Kidney glomerular epithelial cell (primary cell): ENCODE data around the gene MTG2.

Experiments
- DNase-seq: peaks from one replicate; lab custom pipeline; 2025; lab: John Stamatoyannopoulos, UW

Gene MTG2

DNA sequence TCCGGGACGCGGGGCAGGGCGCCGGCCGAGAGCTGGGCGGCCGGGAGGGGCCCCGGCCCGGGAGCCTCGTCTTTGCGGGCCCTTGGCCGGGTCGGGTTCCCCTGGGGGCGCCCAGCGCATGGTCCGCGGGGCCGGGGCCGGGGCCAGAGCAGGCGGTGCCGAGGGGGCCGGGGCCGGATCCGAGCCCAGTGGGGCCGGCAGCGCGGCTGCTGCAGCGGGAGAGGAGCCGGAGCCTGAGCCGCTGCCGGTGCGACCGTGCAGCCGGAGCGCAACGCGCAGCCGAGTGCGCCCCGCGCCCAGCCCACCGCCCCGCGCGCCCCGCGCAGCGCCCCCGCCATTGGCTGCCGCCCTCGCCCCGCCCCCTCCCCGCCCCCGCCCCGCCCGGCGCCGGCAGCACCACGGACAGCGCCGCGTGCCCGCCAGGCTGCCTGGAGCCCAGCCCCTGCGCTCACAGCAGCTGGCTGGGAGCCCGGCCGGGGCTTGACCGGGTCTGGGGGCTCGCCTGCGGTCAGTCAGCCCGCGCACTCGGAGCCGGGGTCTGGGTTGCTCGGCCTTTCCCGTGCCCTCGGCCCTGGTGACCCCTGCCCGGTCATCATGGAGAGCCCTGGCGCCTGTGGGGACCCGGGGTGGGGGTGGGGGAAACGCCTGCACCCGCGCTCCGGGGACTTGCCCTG is 37.3 kb downstream of the MTG2 start, which contains the start of gene HRH3:
TSS of gene HRH3 (minus strand) at position 287 of the 674 bp plus-strand sequence. CDS start 308 bp downstream, outside the sequence.
- no peak for DNase-seq

DNA sequence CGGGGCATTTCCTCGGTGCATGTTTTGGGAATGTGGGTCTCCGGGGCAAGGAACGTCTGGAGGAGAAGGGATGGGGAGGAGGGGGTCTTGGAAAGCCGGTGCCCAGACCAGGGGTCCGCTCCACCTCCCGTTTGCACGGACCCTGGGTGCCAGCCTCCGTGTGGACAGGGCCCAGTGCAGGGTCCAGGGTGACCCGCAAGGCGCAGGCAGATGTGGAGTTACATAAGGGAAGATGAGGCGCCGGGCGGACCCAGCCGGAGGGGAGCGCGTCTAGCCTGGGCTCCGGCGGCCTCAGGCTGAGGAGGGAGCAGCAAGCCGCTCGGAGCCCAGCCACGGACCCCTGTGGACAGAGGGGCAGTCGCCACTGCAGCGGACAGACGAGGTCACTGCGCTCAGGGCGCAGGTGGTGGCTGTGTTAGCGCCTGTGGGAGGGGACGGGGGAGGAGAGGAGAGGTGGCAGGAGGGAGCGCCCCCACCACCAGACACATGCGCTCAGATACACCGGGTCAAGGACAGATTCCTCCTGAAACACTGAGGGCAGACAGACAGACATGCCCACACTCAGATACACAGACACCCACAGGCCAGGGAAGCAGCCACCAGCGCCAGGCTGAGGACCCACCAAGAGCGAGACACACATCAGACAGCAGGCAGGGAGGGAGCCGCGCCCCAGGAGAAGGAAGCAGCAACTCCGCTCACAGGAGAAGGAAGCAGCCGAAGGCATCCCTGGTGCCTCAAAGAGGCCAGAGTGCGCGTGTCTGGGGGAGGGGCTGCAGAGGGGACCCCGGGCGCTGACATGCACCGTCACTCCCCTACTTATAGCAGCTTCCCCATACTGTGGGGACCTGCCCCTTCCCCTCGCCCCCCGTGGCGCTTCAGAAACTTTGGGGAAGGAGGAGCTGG is 38.1 kb downstream of the MTG2 start:
- DNase-seq, result no peak

DNA sequence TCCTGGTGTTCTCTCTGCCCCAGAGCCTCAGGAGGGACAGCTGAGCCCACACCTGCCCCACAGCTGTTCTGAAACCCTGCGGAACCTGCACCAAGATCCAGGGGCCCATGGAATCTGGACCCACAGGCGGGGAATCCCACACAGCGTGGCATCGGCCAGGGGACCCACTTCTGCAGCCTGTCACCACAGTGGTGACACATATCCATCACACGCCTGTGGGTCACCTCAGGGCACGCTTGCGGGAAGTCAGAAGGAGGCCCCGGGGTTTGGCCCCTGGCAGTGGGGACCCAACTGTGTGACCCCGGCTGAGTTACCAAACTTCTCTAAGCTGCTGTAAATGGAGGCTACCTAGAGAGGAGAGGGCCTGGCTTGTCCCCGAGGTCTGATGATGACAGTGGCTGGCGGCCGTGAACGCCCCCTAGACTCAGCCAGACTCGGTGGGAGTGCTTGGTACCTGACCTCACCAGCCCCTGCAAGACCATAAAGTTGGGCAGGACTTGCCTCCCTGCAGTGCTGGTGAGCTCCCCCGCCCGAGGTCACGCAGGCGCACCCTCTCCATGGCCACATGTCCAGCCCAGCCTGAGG is 39.5 kb downstream of the MTG2 start:
- DNase-seq, result no peak

DNA sequence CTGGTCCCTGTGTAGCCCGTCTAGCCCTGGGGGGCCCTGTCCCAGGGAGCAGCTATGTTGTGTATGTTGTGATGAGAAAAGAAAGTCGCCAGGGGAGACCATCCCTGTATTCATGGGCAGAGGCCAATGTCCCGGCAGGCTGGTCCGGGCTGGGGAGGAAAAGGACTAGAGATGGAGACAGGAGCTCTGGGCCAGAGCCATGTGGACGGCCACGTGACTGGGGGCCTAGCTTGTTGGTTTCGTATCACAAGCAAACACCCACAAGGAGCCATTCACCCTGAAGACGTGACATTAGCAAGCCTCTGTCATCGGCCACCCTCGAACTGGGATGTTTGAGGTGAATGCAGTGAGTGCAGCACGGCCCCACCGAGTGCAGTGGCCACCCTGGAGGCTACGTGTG is 40.1 kb downstream of the MTG2 start:
- no peak for DNase-seq

DNA sequence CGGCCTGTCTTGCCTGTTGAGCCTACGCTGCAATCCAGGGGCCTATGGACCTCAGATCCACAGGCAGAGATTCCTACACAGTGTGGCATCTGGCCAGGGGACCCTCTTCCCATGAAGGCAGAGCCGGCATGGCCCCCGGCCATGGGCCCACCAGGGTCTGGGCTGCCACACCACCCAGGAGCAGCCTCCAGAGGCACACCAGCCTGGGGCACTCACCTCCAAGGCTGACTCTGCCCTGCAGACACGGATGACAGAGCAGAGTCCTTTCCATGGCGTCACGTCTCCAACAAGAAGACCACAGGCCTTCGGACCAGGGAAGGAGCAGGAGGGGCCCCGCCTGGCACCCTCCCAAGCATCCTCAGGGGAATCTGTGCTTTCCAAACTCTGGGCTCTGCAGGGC is 40.7 kb downstream of the MTG2 start:
- DNase-seq, result no peak

DNA sequence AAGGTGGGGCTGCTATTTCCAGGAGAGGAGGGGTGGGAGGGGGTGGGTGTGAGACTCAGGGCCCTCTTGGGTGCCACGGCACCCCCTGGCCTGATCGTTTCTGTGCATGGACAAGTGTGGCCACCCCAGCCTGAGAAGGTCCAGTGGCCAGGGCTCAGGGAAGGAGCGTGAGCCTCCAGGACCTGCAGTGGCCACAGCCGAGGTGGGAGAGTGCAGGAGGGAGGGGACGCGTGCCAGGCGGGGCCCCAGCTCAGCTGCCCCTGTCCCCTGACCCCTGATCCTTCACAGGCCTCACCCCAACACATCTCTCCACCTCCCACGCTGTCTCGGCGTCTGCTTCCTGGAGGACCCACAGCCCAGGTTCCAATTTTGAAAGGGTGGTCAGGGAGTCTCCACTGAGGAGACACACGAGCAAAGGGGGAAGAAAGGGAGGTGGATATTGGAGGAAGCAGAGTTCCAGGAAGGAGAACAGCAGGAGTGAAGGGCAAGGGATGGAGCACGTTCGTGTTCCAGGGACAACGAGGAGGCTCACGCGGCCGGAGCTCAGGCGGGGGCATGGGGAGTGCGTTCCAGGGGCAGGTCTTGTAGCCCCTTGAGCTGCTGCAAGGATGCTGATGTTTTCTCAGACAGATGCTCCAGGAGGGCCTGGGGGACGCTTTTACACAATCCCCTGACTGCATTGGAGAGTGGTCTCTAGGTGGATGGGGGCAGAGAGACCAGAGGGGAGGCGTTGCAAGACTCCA is 41.5 kb downstream of the MTG2 start:
- no peak for DNase-seq

DNA sequence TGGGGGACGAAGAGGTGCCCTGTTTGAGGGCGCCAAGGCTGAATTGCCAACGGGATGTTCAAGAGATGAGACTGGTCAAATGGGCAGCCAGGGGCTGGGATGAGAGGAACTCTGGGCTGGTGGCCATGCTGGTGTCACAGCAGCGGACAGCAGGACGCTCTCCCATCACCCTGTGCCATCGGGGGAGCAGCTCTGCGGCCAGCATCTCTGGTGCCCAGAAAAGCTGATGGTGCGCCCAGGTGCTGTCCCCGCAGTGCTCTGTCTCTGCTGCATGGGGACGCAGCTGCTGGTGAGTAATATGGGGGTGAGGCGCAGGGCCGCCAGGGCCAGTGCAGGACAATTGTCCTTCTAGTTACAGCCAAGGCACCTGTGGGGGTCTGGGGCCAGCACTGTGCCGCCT is 42.2 kb downstream of the MTG2 start:
- DNase-seq, result no peak

DNA sequence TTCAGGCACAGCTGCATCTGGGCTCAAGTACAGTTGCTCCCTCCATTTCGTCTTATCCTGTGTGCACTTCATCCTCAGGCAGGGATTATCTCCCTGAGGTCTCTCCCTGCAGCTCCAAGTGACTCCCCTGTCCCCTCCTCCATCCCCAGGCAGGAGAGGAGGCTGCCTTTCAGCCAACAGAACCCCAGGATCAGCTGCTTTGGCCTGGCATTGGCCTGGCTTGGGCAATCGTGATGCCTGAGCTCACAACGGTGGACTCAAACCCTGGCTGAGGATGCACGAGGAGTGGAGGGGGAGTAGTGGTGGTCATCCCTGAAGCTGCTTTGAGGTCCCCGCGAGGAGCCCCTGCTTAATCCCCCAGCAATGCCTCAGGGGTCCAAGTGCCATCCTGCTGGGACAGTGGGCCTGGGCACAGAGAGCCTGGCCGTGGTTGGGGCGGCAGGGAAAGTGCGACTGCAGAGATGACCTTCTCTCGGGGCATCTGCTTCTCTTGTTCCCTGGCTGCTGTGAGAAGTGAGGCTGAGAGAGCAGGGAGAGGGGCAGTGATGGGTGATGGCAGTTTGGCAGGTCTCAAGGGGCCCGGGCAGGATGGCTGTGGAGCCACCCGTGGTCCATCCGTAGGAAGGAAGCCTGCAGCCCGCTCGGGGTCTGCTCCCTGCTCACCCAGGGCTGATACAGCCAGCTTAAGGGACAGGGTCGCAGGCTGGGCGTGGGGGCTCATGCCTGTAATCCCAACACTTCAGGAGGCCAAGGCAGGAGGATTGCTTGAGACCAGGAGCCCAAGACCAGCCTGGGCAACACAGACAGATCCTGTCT is 43.2 kb downstream of the MTG2 start:
- no peak for DNase-seq

DNA sequence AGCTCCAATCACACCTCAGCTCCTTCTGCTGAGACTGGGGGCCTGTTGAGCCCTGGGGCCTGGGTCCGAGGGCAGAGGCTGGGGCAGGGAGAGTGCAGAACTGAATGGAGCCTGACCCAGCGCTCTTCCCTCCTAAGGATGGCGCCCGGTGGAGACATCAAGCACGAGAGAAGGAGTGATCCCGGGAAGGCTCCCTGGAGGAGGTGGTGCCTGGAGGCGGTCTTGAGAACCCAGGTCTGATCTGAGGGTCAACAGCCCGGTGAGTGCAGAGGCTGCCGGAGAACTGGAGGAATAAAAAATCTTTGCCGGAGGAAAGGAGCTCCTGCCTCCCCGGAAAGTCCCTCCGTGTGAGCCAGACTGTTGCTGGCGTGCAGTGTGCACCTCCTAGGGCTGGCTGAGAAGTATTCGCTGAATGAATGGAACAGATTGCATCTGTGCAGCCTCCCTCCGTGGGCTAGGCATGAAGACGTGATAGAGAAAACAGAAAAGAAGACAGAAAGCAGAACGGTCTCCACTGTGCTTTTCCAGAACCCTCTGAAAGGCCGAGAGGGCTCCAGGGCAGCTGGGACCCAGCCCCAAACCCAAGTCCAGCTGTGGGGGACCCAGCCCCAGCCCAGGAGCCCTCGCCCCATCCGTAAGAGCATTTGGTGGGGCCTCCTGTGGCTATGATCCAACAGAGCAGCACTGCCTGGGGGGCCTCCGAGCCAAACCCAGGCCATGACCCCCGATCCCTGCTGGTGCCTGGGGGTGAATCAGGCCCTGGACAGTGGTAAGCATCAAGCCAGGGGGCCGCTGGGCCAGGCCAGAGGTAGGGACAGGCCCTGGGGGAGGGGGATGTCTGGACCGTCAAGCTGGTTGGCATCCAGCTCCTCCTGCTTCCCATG is 44.1 kb downstream of the MTG2 start:
- DNase-seq, result no peak

DNA sequence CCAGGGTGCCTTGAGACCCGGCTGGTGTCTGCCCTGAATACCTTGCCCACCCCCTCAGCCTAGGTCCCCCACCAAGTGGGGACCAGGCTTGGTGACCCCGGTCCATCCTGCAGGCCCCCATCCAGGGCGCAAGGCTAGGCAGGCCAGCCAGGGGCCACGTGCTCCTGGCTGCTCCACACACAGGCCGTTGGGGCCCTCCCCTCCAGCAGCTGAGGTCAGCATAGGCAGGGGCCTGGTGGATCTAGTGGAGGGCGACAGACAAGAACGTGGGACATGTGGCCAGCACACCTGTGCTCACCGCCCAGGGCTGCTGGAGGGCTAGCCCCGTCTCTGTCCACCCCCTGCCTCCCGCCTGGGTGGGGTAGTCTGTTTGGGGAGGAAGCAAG is 44.8 kb downstream of the MTG2 start:
- no peak for DNase-seq

DNA sequence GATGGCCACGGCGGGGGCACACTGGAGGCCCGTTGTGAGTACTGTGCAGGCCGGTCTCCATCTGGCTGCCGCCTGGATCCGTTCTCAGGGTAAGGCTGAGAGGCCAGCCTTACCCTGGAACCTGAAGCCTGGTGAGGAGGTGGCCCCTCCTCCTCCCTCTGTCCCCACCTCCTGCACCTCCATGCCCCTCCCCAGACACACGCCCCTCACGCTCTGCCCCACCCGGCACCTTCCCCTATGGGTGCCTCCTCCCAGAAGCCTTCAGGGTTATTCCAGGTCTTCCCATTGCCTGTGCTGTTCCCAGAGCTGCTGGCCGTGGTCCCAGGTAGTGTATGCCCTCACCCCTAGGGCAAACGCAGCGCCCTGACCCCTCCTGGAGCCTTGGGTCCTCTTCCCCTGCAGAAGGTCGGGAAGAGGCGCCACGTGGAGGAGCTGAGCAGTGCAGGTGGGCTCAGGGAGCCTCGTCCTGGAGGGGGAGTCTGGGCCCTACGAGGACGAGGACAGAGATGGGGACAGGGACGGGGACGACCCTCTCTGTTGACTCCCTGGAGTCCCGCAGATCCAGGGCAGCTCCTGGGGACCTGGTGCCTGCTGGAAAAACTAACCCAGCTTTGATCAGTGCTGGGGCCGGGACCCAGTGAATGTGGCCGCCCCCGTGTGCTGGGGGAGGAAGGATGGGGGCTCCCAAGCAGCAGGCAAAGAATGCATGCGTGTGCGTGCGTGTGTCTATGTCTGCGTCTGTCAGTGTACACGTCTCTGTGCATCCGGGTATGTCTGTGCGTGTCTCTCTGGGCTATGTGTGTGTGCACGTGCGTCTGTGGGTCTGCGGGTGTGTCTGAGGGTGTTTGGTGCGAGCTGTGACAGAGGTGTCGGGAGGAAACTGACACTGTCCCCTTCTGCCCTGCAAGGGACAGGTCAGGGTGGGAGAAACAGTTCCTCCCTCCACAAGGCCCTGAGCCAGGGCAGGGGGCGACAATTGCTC is 45.4 kb downstream of the MTG2 start:
- DNase-seq, result no peak

DNA sequence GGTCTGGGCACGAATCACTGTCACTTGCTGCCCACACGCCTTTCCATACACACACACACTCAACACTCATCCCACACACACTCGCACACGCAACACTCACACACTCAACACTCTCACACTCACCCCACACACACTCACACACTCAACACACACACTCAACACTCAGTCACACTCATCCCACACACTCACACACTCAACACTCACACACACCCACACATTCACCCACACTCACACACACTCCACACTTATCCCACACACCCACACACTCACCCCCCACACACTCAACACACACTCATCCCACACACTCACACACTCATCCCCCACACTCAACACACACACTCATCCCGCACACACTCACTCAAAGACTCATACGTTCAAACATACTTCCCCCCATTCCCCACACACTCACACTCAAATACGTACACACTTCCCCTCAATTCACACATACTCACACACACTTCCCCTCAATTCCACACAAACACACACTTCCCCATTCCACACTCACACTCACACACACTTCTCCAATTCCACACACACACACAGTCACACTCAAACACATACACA is 46.2 kb downstream of the MTG2 start:
- DNase-seq, result no peak

DNA sequence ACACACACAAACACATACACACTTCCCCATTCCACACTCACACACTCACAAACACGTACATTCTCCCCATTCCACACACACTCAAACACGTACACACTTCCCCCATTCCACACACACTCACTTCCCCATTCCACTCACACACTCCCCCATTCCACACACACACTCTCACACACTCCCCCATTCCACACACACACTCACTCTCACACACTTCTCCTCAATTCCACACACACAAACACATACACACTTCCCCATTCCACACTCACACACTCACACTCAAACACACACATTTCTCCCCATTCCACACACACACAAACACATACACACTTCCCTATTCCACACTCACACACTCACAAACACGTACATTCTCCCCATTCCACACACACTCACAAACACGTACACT is 46.8 kb downstream of the MTG2 start:
- no peak for DNase-seq

DNA sequence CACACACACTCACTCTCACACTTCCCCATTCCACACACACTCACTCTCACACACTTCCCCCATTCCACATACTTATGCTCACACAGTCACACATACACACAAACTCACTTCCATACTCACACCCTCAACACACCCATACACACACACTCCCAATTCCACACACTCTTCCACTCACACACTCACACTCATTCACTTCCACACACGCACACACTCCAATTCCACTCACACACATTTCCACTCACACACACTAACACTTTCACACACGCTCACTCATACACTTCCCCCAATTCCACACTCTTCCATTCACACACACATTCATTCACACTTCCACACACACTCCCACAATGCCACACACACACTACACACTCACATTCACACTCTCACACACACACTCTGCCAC is 47.4 kb downstream of the MTG2 start:
- no peak for DNase-seq

DNA sequence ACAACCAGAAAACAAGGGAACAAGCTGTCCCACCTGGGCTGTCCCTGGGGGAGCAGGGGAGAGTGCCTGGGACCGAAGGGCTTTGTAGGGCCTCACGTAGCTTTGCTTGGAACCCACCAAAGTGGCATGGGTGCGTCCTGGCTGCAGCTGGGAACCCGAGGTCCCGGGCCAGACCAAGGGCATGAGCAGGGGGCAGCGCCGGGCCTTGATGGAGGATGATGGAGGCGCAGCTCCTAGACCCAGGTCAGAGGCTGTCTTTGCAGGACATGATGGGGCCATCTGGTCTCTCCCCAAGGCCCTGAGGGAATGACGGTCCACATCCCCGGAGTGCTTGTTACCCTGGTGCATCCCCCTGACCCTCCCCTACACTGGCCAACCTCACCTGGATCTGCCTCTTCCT is 47.9 kb downstream of the MTG2 start:
- no peak for DNase-seq

DNA sequence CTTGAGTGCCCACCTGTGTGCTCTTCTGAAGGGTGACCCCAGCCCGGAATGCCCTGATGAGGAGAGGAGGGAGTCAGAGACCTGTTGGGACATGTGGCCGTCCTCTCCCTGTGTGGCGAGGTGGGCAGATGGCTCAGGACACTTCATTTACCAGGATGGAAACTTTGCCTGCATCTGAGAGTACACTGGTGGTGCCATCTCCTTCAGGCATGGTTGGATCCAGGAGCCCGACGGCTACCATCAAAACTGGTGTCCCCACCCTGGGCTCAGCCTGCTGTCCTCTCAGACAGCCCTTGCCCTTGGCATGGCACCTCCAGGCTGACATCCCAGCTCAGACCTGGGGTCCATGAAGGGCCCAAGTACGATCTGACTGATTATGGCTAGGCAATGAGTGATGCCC is 48.5 kb downstream of the MTG2 start:
- DNase-seq, result no peak

DNA sequence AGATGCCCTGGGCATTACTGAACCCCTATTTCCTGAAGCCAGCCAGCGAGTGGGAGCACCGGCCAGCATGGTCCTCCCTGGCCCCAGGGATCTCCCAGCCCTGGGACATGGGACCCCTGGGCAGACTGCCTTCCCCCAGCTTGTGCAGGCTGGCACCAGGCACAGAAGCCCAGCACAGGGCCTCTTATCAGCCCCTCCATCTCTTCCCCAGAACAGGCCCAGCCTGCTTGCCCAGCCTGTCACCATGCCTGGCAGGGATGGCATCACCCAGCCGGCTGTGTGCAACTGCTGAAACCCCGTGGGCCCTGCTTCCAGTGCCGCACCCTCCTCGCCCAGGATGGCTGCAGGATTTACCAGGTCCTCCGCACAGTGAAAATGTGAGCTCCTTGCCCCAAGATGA is 49.4 kb downstream of the MTG2 start:
- no peak for DNase-seq

DNA sequence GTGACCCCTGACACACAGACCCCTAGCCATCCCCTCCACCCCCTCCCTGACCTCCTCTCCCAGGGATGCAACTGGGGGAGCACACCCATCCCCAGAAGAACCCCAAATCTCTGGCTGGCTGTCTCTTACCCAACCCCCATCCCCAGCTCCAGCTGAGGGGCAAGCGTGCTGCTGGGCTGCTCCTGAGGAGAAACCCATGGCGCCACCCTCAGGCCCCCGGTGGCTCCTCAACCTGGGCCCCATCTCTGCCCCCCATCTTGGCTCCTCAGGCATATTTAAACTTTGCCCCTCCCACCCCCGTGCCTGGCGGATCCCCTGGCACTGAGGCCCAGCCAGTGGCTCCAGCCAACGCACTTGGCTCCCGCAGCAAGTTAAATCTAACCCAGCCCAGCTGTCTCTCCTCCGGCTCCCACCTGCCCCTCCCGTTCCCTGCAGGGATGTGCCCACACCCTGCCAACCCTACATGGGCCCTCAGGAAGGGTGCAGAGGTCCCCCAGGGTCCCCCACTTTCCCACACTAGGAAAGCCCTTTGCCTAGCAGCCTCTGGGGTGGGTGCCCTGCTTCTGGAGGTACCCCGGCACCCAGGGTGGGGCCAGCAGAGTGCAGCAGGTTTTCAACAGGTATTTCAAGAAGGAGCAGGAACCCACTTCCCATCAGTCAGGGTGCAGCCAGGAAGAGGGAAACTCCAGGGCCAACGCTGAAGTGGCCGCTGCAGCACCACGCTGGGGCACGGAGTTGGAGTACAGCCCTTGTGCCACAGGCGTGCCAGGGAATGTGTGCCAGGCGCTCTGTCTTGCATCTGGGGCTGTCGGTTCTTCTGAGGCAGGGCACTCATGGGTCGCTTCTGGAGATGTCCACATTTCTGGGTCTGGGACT is 50.2 kb downstream of the MTG2 start:
- DNase-seq, result no peak
